HL-60 (cell line): ENCODE measurements around the gene CEP135.

Experiments
- CTCF ChIP-seq: IDR thresholded peaks from one replicate; pipeline ENCODE4 v1.5.1; 2011; ENCODE audit warnings: low read length, control low read depth, inconsistent platforms; ENCODE audit not compliant: insufficient read depth
- POLR2AphosphoS5 ChIP-seq: IDR thresholded peaks from 2 replicates; pipeline ENCODE4 v1.6.1; 2012; ENCODE audit warnings: low read depth

GRCh38 chr4:55989766-55990165 is 41.0 kb downstream of the CEP135 start:
- TF ChIP-seq CTCF (no peak), POLR2AphosphoS5 (no peak)
